B cell (primary cell): ENCODE data around the gene SPTBN1.

Experiments used
- EZH2 ChIP-seq: IDR thresholded peaks from 2 replicates; pipeline ENCODE4 v1.6.1; 2012; ENCODE audit warnings: borderline replicate concordance, low read depth, mild to moderate bottlenecking, moderate library complexity, low read length; ENCODE audit not compliant: insufficient read depth, poor library complexity, severe bottlenecking
- TF ChIP-seq, protein P1 (sequence below): fragments of 200-600 bp; IDR thresholded peaks from one replicate; pipeline ENCODE4 v1.8.0; 2022; ENCODE audit warnings: antibody characterized with exemption, mild to moderate bottlenecking

DNA sequence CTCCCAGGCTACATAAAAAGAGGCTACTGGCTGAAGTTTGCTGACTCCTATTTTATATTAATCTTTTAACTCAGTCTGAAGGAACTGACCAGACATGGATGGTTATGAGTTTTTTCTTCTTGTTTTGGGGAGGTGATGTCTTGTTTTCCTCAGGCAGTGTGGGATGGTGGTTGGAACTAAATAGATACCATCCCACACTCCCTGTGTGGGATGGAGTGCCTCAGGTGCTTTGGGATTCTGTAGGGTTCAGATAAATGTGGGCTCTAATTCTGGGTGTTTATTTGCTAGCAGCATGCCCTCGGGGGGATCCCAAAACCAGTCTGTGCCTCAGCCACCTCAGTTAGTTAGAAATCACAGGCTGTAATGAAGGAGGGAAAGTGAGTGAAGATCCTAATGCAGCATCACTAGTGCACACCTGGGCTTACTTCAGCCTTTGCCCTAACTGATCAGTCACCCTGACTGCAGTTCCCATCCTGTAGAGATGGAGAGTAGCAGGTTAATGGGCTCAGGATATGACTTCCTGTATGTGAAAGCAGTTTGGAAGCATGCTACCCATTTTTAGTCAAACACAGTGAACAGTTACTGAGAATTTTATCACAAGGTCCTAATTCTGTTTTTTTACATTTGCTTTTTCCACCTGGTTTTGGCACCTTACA lies 132.2 kb downstream of the SPTBN1 start:
- TF ChIP-seq, protein P1, sequence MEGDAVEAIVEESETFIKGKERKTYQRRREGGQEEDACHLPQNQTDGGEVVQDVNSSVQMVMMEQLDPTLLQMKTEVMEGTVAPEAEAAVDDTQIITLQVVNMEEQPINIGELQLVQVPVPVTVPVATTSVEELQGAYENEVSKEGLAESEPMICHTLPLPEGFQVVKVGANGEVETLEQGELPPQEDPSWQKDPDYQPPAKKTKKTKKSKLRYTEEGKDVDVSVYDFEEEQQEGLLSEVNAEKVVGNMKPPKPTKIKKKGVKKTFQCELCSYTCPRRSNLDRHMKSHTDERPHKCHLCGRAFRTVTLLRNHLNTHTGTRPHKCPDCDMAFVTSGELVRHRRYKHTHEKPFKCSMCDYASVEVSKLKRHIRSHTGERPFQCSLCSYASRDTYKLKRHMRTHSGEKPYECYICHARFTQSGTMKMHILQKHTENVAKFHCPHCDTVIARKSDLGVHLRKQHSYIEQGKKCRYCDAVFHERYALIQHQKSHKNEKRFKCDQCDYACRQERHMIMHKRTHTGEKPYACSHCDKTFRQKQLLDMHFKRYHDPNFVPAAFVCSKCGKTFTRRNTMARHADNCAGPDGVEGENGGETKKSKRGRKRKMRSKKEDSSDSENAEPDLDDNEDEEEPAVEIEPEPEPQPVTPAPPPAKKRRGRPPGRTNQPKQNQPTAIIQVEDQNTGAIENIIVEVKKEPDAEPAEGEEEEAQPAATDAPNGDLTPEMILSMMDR = no peak
- TF ChIP-seq EZH2 = no peak
